NOMO-1 treated with dmso at 0.1 percent for 144 hours (cell line): ENCODE data around the gene AKAP6.

Experiments
- DNase-seq: peaks from one replicate; lab custom pipeline; 2025; ENCODE audit not compliant: unreplicated experiment; lab: John Stamatoyannopoulos, UW

Gene AKAP6

DNA sequence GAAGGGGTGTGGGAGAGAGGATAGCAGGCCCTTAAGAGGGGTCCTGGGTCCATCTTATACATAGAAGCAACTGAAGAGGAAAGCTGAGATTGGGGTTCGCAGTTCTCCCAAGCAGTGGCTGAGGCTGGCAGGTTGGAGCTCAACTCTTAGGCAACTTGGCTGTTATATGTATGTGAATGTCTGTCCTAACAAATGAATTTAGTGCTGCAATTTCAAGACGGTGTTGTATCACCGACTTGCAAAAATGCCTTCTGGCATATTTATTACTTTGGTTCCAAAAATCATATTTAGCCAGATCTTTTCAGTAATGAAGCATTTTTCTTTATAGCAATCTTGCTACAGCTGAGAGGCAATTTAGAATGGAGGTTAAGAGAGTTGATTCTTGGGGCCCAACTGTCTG lies 148.3 kb downstream of the AKAP6 start:
- no peak for DNase-seq

DNA sequence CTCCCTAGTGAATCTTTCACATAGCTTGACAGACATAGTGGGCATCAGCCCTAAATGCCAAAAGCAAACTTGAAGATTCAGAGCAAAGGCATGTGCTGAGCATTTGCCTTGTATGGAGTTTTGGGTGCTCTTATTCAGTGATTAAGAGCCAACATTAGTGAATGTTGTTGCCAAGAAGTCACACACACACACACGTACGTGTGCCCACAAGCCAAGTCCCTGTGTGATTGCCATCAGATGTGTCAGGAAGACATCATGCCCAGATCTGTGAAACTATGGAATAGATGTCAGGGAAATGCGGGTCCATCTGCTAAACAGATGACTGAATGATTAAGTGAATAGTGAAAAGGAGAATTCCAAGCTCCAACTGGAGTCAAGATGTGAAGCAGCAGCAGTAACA lies 149.0 kb downstream of the AKAP6 start:
- no peak for DNase-seq

DNA sequence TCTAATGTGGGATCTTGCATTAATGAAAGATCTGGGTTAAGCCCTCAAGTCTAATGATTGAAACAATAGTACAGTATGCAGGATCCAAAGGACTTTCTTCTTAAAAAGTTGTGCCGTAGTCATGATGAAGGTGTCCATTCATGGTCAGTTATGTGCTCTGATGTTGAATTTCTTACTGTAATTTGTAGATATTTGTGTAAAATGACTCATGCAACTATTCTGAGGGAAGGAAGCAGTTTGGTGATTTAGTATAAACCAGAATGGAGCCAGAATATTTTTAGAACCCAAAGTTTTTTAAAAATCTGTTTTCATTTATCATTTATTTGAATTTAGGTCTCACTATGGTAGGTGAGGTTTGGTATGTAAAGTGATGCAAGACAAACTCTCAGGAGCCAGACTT lies 151.2 kb downstream of the AKAP6 start:
- no peak for DNase-seq

DNA sequence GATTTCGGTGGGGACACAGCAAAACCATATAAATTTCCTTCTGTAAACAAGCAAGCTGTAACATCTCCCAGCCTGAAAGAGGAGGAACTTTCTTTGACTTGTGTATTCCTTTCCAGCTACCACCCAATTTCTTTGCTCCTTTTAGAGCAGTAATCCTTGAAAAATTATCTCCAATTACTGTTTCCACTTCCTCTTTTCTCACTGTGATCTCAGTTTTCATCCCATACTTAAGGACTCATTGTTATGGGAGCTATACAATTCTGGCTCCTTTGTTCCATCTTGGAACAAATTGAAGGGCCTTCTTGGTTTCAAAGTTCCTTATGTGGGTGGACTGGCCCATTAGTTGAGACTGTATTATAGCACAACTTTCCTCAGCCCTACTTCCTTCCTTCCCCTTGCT lies 152.6 kb downstream of the AKAP6 start:
- no peak for DNase-seq

DNA sequence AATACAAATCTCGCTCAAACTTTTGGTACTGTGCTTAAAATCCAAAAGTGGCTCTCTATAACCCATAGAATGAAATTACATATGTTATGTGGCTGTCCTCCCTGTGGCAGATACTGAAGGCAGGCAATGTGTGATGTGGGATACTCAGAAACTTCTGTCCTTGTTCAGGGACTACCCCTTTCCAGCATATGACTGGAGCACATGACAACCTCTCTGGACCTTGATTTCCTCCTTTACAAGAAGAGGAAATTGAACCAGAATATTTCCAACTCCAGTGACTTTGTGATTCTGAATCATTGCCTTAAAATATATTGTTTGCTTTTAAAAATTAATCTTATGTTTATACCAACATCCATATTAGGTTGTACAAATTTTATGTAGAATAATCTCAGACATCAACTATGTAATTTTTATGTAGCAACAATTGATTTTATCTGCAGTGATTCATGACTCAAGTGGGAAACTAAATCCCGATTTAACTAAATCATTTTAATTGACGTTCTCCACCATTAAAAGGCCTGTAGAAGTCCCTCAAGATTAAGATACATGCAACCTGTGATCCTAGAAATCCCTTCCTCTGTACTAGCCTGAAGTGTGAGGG lies 162.4 kb downstream of the AKAP6 start:
- no peak for DNase-seq

DNA sequence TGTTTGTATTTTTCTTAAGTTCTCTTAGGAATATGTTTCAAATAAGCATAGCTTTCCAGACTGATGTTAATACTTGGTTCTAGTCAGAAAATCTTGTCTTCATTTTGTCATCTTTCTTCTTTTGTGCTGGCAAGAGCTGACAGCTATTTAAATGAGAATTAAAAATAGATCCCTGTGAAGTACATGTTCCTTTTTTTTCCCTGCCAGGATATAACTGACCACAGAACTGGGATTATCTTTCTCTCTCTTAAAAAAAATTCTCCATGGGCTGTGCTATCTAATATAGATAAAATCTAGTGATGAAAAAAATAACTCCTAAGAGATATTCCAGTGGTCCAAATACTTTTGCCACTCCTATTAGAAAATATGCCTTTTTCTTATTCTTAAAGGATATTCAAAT lies 163.4 kb downstream of the AKAP6 start:
- DNase-seq = no peak

DNA sequence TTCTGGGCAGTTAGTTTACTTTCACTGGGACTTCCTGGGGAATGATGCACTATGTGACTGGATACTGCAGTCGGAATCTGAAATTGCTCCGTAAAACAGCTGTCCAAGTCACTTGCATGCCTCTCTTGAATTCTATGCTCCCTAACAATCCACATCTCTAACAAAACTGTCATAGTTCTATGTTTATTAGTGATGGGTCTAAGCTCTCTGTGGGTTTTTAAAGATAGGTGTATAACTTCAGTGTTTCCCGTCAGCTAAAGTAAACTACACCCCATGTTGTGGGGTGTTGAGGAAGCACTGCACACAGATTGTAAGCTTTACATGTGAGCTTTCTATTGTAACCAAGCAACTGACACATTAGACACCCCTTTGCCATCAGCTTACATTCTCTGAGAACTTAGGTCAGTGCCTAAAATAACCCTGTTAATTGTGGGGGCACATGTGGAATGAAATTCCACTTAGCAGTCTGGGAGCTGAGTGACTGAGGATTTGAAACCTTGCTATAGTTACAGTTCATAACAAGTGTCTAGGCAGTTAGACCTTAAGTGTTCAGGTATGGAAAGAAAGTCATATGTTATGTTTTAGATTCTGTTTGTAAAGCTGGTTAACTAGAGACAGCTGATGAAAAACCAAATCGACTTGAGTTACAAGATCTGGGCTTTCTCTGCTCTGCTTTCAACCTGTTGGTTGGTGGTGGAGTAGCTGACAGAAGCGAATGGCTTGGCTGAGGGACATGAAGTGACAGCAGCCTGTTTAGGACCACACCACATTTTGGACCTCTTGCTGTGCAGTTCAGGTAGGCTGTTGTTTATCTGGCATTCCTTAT lies 165.7 kb downstream of the AKAP6 start:
- no peak for DNase-seq

DNA sequence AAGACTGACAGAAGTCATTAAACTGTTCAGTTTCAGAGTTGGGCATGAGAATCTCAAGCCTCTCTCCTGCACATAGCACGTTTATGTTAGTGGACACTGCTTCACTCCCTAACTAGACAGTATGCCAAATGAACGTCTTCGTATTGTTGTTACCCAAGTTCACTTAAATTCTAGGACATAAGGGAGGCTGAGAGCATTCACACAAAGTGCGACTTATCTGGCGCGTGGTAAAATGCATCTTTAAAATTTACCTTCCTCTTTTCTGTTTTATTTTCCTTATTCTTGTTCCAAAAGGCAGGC lies 166.3 kb downstream of the AKAP6 start:
- no peak for DNase-seq

DNA sequence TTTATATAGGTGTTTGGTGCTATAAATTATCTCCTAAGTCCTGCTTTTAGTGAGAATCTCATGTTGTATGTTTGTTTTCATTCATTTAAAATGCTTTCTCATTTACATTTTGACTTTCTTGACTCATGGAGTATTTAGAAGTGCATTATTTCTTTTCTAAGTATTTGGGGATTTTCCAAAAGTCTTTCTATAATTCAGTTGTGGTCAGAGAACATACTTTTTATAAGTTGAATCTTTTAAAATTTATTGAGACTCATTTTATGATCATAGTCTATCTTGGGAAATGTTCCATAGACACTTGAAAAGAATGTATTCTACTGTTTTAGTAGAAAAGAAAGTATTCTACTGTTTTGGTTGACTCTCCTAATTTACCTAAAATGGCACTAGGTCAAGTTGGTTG lies 168.2 kb downstream of the AKAP6 start:
- no peak for DNase-seq

DNA sequence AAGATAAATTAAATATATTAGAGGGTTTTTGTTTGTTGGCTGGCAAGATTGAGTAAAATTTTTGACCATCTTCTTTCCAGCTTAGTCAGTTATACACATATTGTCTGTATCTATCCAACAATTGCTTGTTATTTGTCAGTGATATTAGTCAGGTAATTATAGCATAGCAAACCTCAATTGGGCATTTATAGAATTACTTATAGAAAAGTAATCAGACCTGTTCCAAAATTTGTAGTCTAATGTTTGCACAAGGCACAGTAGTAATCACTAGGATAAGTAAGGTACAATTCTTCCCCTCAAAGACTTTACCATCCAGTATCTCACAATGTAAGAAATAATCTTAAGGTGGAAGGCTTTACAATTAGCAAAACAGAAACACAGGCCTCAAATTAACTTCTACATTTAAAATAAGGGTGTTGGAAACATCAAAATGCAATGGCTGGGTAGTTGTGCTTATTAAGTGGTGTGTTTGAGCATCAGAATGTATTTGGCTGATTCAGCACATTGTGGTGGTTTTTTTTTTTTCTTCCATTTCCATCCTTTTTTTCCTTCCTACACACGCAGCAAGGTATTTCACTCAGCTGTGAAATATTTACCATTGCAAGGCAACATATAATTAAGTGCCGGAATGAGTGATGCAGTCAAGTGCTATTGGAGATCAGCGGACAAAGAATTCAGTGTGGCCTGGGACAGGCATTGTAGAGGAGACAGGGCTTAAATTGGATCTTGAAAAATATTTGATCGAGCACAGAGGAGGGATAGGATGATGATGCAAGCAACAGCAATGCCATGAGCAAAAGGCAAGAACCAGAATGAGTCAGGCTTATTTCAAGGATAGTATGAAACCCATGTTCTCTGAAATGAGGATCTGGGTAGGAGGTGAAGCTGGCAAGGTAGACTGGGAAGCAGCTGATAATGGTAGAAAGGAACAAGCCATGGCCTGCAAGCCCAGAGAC lies 178.2 kb downstream of the AKAP6 start:
- DNase-seq = no peak

DNA sequence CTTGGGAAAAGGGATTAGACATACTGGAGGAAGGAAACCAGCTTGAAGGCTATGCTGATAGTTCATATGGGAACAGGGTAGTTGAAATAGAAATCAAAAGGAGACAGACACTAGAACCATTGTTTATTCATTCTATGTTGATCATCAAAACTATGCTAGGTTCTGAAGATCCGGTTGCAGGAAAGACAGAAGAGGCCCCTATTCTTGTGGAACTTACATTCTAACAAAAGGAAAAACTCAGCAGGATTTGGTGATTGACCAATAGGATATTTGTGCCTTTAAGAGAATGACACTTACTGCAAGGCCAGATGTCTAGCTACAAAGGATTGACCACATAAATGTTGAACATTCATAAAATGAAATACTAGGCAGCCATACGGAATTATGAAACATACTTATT lies 179.2 kb downstream of the AKAP6 start:
- DNase-seq = no peak

DNA sequence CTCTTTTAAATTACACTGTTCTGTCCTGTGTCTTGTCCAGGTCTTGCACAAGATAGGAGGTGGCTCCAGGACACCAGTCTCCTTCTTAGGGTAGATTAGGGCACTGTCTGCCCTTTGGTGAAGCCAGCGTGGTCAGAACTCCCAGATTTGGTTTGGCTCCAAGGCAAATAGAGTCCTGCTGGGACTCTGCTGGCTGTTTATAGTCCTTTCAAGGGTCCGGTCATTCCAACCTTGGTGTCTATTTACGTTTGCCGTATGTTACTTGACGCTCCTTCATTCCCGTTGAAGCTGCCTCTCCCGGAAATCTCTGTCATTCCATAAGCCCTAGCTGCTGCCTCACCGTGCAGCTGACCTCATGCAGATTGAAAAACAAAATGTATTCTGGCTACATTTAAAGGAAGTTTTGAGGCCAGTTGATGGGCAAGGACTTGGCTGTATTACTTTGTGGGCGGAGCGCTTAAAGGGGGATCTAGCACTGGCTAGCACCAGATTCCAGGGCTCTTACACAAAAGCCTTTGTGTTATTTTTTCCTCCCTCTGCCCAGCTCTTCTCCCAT lies 180.6 kb downstream of the AKAP6 start:
- DNase-seq = no peak

DNA sequence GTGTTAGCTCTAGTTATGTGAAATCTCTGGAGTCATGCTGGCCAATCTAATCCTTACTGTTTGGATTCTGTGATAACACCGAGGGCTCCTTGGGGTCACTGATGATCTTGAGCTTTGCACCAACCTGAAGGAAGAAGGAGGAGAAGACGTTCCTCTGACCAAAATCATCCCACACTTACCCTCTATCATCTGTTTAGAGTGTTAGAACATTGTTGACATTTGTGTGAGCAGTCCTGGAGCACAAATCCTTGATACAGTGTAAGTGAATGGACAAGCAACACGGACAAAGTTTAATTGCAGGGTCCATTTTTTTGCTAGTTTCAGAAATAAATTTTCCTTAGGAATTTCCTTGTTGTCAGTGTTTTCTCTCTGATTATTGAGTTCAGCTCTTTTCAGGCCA lies 181.7 kb downstream of the AKAP6 start:
- no peak for DNase-seq

DNA sequence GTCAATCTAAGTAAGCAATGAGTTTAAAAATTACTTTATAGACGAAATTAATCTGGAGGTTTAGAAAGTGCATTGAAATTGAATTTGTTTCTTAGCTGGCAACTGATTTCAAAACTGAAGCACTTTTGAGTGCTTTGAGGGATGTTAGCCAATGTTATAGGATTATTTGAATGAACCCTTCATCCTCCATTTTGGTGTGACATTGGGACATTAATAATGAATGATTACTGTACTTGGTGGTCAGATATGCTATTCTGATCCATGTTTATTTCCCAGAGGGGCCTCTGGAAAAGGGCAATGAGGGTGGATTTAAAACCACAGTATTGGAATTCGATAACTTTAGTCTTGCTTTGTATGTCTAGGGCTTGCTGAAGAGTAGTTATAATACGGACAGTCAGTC lies 183.2 kb downstream of the AKAP6 start:
- no peak for DNase-seq

DNA sequence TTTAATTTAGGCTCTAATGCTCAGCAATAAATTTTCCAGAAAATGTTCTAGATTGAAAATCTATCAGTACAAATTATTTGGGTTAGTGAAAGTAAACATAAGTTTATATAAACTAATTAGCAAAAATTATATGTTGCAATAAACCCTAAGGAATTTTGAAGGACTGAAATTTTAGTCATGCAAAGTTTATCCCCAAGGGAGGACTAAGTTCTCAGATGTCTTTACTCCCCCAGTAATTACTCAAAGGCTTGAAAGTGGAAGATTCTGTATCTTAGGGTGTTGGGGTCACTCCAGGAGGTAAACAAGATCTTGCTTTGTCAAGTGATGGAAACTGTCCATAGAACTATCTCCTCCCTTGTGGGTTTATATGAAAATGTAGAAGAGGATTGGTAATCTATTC lies 183.7 kb downstream of the AKAP6 start:
- DNase-seq = no peak

DNA sequence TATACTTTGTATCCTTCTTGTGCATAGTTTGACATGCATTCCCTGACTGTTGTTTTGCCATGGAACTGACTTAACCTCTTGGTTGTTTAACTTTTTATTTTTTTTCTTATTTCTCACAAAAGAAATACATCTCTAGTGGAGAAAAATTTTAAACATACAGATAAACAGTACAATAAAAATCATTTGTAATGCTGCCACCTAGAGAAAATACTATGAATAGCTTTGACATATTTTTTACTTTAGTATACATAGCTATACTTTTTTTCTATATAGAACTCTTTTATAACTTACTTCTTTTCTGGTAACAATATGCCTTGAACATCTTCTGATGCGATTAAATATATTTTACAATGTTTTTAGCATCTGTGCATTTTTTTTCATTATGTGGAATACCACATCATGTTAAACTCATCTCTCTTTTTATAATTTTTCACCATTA lies 184.5 kb downstream of the AKAP6 start:
- DNase-seq = no peak

DNA sequence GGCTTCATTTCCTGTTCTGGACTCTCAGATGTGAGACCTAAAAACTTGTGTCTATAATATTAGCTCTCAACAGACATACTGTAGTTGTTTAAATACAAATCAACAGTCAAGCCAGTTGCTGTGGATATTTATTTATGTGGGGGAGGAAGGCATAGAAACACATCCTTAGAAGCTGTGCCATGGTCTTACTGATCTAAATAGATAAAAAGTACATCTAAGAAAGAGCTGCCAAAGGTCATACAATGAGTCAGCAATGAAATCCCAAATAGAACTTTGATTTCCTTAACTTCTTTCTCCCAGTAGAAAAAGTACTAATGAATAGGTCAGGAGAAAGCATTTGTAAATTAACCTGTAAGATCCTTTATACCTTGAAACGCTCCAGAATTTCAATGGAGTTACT lies 185.1 kb downstream of the AKAP6 start:
- no peak for DNase-seq

DNA sequence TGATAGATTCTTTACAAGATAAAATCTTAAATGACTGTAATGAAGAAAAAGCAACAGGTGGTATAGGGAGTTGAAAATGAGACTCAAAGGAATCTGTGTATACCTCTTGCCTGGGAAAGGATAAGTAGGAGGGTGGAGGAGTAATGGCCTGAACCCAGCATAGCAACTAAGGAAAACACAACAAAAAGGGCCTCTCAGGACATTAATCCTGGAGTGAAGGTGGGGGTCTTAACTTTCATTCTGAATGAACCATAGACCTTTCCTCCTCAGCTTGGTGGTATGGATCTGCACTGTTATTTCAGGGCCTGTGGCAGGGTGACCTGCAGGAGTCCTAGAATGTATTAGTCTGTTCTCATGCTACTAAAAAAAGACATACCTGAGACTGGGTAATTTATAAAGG lies 185.6 kb downstream of the AKAP6 start:
- no peak for DNase-seq

DNA sequence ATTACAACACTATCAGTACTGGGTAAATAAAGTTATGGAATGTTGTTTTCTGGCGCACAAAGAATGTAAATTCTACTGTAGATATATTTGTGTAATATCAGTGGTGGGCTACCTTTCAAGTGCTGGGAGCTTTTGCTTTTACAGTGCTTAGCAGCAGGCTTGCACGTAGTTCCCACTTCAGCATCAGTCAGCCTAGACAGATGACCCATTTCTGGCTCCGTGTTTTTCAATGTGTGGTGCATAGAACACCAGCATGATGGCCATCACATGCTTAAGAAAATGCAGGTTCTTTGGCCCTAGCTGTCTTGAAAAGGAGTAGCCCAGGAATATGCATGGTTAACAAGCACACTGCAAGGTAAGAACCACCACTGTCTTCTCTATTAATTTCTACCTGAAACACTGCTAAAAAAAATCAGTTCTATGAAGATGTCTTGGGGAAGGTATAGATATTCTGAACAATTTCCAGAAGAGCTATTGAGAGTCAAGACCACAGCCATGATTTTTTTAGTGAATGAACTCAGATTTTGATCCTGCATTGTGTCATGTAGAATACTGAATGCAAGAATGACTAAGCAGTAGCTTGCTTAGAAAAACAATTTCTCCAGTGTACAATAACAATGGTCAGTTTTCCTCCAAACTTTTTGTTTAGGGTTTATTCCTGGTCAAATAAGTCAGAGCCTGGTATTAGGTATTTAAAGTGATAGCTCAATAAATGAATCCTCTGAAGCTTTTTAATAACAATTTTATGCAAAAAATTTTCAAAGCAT lies 195.7 kb downstream of the AKAP6 start:
- DNase-seq = no peak

DNA sequence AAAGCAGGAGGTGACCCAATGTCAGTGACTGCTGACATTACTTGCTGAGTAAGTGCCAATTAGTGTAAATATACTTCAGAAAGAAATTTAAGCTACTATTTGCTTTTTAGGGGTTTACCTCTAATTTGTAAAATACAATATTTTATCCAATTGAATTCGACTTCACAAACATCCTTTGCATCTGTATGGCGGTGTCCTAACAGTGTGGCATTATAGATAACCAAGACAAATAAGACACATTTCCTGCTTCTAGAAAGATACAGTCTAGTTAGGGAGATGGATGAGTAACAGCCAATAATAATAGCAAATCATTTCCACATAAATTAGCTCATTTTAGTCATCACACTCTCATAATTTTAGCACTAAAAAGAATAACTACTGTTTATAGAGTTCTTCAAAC lies 196.5 kb downstream of the AKAP6 start:
- no peak for DNase-seq

DNA sequence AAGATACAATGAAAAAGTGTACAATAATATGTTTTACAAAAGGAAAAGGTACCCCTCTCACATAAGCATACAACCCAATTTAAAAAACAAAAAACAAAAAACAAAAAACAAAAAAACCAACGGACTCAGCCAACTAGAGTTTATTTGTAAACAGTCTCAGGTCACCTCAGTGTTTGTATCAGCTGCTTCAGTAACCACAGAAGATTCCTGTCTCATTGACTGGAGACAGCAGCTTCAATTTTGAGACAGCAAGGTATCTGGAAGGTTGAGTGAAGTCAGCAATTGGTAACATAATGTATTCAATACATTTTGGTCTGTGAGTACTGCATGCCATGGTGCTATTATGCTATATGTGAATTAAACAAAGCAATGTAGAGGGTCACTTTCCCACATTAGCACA lies 201.7 kb downstream of the AKAP6 start:
- no peak for DNase-seq
